A673 (cell line): ENCODE data around the gene THBD. TPM values are rescaled to one million over a fixed set of nuclear protein-coding genes. Genes with fewer than 3 reads are reported as not detected.

Experiments used
- BruUV-seq: library from RNA; stranded (reverse); fragments of 400-500 nt; replicated peaks from 2 replicates; lab custom pipeline; 2021; lab: Mats Ljungman, UMichigan
- CTCF ChIA-PET: fragments of 300-600 bp; sonication (Branson Sonifier 250); formaldehyde crosslinking; loops from one replicate; lab custom pipeline; 2022; ENCODE audit warnings: antibody characterized with exemption; lab: Charles Lee
- POLR2A ChIA-PET: fragments of 300-600 bp; sonication (Branson Sonifier 250); formaldehyde crosslinking; loops from one replicate; lab custom pipeline; 2022; ENCODE audit warnings: antibody characterized with exemption; ENCODE audit not compliant: low non-redundant PET; lab: Charles Lee
- DNase-seq: peaks from one replicate; pipeline ENCODE4 v3.0.0-alpha.2; 2015; ENCODE audit warnings: low spot score
- H3K27ac ChIP-seq: fragments of 200-600 bp; sonication (generic); 2 replicates; pipeline ENCODE4 v1.5.1; 2016; ENCODE audit warnings: mixed run types, low read depth, mild to moderate bottlenecking, mixed read lengths, antibody characterized with exemption, low read length; ENCODE audit not compliant: poor library complexity, severe bottlenecking
- H3K27me3 ChIP-seq: fragments of 200-600 bp; sonication (generic); replicated peaks from 2 replicates; pipeline ENCODE4 v1.6.1; 2017; ENCODE audit warnings: mixed run types, low read depth, mild to moderate bottlenecking, mixed read lengths, antibody characterized with exemption, low read length; ENCODE audit not compliant: insufficient read depth, poor library complexity
- H3K36me3 ChIP-seq: fragments of 200-600 bp; sonication (generic); 2 replicates; pipeline ENCODE4 v1.6.1; 2016; ENCODE audit warnings: mixed run types, mild to moderate bottlenecking, mixed read lengths, antibody characterized with exemption, low read length; ENCODE audit not compliant: insufficient read depth, poor library complexity, severe bottlenecking
- H3K4me1 ChIP-seq: fragments of 200-600 bp; sonication (generic); 2 replicates; pipeline ENCODE4 v1.6.1; 2017; ENCODE audit warnings: mixed run types, mild to moderate bottlenecking, mixed read lengths, antibody characterized with exemption, low read length; ENCODE audit not compliant: insufficient read depth, poor library complexity, severe bottlenecking
- H3K4me3 ChIP-seq: fragments of 200-600 bp; sonication (generic); 2 replicates; pipeline ENCODE4 v1.5.1; 2016; ENCODE audit warnings: low read depth, mixed run types, mild to moderate bottlenecking, mixed read lengths, low read length; ENCODE audit not compliant: poor library complexity, severe bottlenecking
- H3K9me3 ChIP-seq: fragments of 200-600 bp; sonication (generic); 2 replicates; pipeline ENCODE4 v1.6.1; 2016; ENCODE audit warnings: mixed run types, low read depth, mild to moderate bottlenecking, mixed read lengths, antibody characterized with exemption, low read length; ENCODE audit not compliant: poor library complexity, severe bottlenecking
- EZH2 ChIP-seq: fragments of 200-600 bp; sonication (generic); IDR thresholded peaks from 2 replicates; pipeline ENCODE4 v1.6.1; 2017; ENCODE audit warnings: borderline replicate concordance, low read depth, mild to moderate bottlenecking, mixed read lengths, antibody characterized with exemption, low read length; ENCODE audit not compliant: poor library complexity, severe bottlenecking
- intact Hi-C: fragments of 100-400 bp; cut with micrococcal nuclease; formaldehyde crosslinking; loops from one replicate; pipeline ENCODE4 v1.10.0; 2022; ENCODE audit not compliant: unreplicated experiment
- total RNA-seq: library from RNA; stranded (reverse); gene quantifications from 2 replicates; pipeline ENCODE4 v1.2.3, GENCODE V29; 2021
- TF ChIP-seq, protein P1 (sequence below): fragments of 300-800, 200-600 bp; sonication (generic); conservative IDR thresholded peaks from 2 replicates; pipeline ENCODE4 v1.5.1; 2017; ENCODE audit warnings: low read depth, mild to moderate bottlenecking, antibody characterized with exemption, low read length, moderate library complexity, mixed read lengths

THBD gene
- total RNA-seq, 1 experiment from 2014 or later = not detected

DNA sequence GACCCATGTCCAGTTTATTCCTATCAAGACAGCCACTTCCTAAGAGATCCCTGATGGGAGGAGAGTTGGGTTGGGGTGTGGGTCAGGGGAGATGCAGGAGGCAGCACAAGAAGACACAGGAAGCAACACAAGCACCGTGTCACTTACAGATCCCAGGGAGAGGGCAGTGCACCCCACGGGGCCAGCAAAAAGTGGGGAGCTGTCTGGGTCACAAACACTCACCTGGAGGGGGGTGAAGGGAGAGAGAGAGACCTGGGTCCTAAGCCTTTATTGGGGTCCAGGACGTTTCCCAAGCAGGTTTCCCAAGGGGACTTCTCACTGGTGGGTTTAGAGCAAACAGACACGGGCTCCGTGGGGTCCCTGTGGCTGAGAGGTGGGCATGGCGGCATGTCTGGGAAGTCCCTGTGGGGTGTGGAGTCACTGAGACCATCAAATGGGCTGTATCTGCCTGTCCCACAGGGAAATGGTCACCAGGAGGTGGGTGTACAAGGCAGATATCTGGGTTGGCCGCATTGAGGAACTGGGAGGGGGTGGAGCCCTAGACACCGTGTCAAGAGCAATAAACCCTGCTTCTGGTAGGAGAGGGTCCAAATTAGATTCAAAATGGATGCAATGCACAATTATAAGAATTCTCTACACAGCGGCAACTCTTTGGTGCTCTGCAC, 38.2 kb upstream of the THBD start:
- intact Hi-C loops = no loop called here
- H3K27ac ChIP-seq = no peak overlapping the region
- ChIA-PET CTCF (no interaction called here), POLR2A (no interaction called here)
- no peaks in the 10 kb centered on the region for H3K4me1 ChIP-seq
- no peaks in the 10 kb centered on the region for H3K36me3 ChIP-seq
- H3K9me3 ChIP-seq = no peaks in the 10 kb centered on the region
- no peak overlapping the region for H3K4me3 ChIP-seq
- TF ChIP-seq EZH2 = no peak
- TF ChIP-seq, protein P1, sequence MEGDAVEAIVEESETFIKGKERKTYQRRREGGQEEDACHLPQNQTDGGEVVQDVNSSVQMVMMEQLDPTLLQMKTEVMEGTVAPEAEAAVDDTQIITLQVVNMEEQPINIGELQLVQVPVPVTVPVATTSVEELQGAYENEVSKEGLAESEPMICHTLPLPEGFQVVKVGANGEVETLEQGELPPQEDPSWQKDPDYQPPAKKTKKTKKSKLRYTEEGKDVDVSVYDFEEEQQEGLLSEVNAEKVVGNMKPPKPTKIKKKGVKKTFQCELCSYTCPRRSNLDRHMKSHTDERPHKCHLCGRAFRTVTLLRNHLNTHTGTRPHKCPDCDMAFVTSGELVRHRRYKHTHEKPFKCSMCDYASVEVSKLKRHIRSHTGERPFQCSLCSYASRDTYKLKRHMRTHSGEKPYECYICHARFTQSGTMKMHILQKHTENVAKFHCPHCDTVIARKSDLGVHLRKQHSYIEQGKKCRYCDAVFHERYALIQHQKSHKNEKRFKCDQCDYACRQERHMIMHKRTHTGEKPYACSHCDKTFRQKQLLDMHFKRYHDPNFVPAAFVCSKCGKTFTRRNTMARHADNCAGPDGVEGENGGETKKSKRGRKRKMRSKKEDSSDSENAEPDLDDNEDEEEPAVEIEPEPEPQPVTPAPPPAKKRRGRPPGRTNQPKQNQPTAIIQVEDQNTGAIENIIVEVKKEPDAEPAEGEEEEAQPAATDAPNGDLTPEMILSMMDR = no peak
- peaks cover 23% of the 10 kb centered on the region for H3K27me3 ChIP-seq
- no TSS peak for BruUV-seq
- no peak for DNase-seq

DNA sequence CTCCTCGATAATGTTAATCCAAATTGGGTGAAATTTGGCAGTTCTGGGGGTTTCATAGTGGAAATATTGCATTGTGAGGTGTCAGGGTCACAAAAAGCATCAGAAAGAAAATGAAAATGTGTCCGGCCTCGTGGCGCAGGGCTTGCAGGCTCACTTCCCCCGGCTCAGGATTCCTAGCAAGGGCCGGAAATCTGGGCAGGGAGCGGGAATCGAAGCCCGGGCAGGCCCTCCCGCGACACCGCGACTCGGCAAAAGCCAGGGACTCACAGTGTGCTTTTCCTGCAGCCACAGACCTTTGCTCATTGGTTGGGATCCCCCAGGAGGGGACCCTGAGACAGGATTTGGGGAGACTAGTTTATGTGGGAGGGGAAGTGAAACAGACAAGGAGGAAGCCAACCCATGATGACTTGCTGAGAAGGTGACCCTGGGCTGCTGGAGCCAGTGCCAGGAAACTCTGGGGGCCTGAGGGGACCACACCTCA, 37.5 kb upstream of the THBD start:
- TF ChIP-seq, protein P1 = no peak
- TF ChIP-seq EZH2 = no peak
- Histone ChIP-seq H3K4me3 (no peak overlapping the region), H3K27ac (no peak overlapping the region), H3K27me3 (peaks cover 16% of the 10 kb centered on the region), H3K9me3 (no peaks in the 10 kb centered on the region), H3K36me3 (no peaks in the 10 kb centered on the region), H3K4me1 (no peaks in the 10 kb centered on the region)
- ChIA-PET CTCF (no interaction called here), POLR2A (no interaction called here)
- no peak for DNase-seq
- intact Hi-C loops = no loop called here
- BruUV-seq = no TSS peak

DNA sequence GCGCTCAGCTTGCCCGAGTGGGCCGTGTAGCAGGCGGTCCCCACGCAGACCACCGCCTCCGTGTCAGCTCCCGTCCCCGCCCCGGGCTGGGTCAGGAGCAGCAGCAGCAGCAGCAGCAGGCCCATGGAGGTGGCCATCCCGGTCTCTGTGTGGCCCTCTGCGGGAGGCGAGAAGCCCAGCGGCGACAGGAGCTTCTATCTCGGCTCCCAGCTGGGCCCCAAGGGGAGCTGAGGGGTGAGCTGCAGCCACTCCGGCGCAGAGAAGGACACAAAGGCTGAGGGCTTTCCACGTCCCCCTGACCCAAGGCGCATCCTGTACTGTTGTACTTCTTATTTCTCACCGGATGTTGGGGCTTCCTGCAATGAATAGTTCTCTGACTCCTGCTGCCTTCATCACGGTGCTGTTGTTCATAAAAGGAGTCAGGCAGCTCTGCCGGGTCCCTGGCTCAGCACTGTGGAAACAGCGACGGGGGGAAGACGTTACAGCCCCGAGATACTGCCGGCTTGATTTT, 36.6 kb upstream of the THBD start, which contains the start of gene CD93:
Gene CD93, minus strand, starts transcription at position 269 of the 511 bp plus-strand sequence. Its CDS starts 132 bp downstream, at position 137.
- Histone ChIP-seq H3K27me3 (peaks cover 15% of the 10 kb centered on the region), H3K9me3 (no peaks in the 10 kb centered on the region), H3K4me3 (no peak within 1 kb of the TSS), H3K27ac (no peak within 1 kb of the TSS), H3K4me1 (no peaks in the 10 kb centered on the region), H3K36me3 (no peaks in the 10 kb centered on the region)
- no TSS peak for BruUV-seq
- ChIA-PET CTCF (interaction anchor here (0.6 to 1.0 kb wide), 2 partner anchors 172 to 1381 kb away, joined by 3 to 4 read pairs; no protein-coding TSS in a partner anchor), POLR2A (no interaction called here)
- intact Hi-C loops = no loop called here
- DNase-seq = peak; percentile 5
- TF ChIP-seq, protein P1 = no peak
- TF ChIP-seq EZH2 = no peak
